GM21723 (cell line): Measurements from ENCODE around the gene CCDC3.
"Not testable (repeated sequence)": the region's sequence is repeated elsewhere in the genome, so short reads cannot be mapped to it uniquely, and the experiment has no call there.

Experiments
- ATAC-seq: cut with Tn5 transposase; IDR thresholded peaks from one replicate; pipeline ENCODE4 v1.9.1; 2021; ENCODE audit warnings: mild to moderate bottlenecking, moderate library complexity; ENCODE audit not compliant: unreplicated experiment

Gene CCDC3

DNA sequence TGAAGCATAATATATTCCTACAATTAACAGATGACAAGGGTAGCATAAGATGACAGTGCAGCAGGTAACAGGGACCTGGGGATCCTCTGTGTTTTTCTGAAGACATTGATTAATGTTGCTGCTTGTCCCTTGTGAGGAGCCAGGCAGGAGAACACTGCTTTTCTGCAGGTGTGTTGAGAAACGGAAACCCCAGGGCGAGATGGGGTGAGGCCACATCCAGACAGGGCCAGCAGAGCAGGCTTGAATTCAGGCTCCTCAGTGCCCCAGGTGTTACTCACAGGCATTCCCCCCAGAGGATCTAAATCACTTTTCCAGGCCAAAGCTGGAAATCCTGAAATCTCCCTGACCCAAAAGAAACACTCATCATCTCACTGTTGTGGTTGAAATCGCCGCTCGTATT is 105.3 kb downstream of the CCDC3 start:
- ATAC-seq, result no peak

DNA sequence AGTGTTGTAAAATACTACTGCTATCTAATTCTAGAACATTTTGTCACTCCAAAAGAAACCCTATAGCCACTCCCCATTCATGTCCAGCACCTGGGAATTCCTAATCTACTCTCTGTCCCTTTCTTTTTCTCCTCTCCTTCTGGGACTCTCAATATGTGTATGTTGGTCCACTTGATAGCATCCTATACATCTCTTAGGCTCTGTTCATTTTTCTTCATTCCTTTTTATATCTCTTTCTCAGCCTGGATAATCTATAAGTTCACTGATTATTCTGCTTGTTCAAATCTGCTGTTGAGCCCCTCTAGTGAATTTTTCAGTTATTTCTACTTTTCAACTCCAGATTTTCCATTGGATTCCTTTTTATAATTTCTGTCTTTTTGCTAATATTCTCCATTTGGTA is 108.6 kb downstream of the CCDC3 start:
- ATAC-seq, result no peak

DNA sequence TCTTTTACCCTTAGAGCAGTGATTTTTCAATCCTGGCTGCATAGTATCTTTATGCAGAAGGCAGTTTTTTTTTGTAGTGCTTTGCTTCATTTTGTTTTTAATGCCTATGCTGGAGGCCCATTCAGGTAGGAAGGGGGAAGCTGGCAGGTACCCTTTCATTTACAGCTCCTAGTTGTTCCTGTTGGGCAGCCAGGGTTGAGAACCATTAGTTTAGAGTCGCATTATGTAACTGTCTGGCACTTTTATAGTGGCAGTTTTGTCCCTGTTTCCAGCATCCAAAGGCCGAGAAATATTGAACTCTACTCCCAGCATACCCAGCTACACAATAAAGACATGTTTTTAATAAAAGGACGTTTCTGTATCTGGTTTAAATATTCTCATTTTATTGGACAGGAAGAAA is 110.6 kb downstream of the CCDC3 start:
- no peak for ATAC-seq

DNA sequence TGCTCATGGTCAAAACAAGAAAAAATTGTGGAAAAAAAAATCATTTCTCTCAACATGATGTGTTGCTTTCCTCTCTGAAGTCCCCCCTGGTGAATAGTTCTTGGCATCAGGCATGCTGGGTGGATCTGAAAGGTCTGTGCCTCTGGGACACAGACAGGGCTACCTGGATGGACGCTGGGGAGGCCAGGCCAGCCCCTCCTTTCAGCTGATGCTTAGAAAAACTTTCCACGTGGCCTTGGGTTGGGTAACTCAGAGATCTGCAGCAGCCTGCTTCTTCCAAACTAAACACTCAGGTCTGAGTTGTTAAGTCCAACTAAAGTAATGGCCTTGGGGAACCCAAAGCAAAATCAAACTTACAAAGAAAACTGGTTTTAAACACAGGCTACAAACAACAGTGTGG is 113.0 kb downstream of the CCDC3 start:
- no peak for ATAC-seq

DNA sequence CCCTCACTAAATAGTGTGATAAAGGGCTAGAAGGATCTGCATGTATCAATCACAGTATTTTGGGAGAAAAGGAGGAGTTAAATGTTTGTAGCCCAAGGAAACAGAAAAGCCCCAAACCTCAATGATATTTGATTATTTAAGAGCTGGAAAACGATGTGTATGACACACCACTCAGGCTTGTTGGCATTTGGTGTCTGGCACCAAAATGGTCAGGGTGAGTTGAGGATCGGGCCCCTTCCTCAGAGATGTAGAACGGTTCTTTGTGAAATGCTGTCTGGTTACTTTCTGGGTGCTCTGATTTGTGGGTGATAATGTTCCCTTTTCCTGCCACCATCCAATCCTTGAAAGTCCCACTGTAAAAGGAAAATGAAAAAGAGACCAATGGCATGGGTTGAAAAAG is 113.7 kb downstream of the CCDC3 start:
- ATAC-seq, result no peak

DNA sequence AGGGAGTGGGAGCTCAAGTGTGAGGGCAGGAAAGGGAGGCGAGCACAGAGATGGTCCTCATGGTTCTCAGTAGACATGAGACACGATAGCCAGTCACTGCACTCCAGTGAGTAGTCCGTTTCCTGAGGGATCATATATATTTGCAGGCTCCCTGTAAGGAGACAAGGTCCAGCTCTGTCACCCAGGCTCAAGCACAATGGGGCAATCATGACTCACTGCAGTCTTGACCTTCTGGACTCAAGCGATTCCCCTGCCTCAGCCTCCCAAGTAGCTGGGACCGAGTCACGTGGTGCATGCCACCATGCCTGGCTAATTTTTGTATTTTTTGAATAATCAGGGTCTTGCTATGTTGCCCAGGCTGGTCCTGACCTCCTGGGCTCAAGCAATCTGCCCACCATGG is 116.7 kb downstream of the CCDC3 start:
- no peak for ATAC-seq

DNA sequence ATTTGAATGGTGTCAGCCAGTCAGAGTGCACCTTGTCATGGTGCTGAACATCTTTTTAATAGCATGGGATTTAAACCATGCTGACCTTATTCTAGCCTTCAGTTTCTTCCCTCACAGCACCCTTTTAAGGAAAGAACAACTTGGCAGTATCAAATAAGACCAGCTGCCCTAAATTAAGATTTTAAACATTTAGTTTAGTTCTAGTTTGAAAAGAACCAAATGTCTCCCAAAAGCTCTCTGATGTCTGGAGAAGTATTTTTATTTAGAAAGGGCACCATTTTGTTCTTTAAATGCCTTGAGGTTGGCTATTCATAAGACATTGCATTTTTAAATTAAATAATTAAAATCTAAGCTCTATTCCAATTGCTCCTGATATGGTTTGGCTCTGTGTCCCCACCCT is 121.1 kb downstream of the CCDC3 start:
- no peak for ATAC-seq

DNA sequence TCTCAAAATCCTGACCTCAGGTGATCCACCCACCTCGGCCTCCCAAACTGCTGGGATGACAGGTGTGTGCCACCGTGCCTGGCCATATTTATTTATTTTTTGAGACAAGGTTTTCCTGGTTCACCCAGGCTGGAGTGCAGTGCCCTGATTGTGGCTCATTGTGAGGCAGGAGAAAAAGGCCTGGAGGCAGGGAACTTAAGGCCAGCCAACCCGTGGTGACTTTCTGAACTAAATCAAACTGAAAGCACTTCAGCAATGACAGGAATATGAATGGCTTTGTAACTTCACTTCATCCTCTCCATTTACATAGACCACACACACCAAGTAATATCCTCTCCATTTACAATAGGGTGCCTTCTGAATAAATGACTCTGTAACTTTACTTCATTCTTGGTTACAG is 124.4 kb downstream of the CCDC3 start:
- no peak for ATAC-seq

DNA sequence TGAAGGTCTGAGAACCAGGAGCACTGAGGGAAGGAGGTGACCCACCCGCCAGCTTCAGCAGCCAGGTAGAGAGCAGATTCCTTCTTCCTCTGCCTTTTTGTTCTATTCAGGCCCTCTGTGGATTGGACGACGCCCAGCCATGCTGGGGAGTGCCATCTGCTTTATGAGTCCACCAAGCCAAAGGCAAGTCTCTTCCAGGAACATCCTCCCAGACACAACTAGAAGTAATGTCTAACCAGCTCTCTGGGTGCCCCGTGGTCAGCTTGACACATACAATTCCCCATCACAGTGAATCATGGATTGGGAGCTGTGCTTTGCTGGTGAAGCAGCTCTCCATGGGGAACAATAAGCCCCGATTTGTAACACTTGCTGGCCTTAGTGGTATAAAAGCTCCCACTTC is 125.2 kb downstream of the CCDC3 start:
- no peak for ATAC-seq

DNA sequence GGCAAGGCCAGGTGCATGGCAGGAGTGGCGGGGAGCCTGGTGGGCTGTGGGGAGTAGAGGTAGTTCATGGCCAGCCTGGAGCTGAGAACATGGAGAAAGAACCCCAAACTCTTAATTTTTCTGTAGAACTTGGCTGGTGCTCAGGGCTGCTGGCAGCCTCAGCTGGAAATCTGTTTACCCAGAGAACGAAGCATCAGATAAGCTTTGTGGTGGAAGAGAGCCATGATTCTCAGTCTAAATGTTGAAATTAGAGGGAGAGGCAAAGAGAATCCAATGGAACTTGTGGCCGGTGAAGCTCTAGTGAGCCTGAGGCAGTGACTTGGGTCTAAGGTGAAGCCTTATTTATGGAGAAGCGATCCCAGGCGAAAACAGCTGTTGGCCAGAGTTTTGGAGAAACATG is 126.4 kb downstream of the CCDC3 start:
- ATAC-seq, result no peak

DNA sequence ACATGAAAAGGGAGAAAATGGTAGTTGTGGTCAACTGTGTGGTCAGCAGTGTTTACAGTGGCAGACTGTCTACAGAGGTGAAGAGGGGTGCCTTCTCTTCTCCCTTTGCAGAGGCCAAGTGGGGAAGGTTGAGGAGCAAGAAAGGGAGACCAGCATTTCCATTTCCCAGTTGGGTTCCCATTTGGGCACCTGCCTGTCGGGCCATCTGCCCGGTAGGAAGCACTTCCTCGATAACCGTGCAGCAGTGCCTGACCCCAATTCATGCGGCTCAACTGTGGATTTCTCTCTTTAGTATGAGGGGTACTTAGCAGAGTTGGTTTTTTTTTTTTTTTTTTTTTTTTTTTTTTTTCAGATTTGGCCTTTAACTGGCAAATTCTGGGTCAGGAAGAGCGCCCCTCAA is 127.0 kb downstream of the CCDC3 start:
- ATAC-seq, result no peak

DNA sequence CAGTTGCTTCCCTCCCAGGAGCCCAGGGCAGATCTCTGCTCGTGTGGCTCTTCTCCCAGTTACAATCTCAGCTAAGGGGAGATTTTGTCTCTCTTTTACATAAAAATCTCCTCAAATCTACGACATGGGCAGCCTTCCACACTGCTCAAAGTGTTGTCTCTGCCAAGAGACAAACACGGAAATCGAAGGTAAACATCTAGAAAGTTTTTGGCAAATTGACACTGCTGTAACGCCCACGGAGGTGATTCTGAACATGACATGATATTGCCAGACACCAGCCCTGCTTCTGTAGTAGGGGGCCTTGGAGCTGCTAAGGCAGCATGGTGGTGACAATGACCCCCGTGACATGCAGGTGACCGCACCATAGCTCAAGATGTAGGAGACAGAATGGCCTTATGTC is 128.3 kb downstream of the CCDC3 start:
- no peak for ATAC-seq

DNA sequence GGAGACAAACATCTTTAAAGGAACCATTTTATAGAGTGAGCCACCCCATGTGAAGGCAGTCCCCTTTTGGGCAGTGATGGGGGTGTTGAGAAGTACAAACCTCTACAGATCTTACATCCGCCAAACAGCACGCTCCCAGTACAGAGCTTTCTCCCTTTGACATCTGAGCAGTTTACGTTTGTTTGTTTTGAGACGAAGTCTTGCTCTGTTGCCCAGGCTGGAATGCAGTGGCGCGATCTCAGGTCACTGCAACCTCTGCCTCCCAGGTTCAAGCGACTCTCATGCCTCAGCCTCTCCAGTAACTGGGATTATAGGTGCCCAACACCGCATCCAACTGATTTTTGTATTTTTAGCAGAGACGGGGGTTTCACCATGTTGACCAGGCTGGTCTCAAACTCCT is 128.9 kb downstream of the CCDC3 start:
- ATAC-seq, result no peak

DNA sequence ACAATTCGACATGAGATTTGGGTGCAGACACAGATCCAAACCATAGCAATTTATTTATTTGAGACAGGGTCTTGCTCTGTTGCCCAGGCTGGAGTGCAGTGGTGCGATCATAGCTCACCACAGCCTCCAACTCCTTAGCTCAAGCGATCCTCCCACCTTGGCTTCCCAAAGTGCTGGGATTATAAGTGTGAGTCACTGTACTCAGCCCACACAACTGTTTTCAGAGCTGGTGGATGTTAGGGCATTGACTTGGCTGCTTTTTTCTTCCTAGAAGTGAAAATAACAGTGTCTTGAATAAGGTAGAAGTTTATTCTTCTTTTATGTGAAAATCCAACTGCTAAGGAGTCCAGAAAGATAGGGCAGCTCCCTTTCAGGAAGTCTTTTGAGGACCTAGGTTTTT is 132.1 kb downstream of the CCDC3 start:
- ATAC-seq, result no peak

DNA sequence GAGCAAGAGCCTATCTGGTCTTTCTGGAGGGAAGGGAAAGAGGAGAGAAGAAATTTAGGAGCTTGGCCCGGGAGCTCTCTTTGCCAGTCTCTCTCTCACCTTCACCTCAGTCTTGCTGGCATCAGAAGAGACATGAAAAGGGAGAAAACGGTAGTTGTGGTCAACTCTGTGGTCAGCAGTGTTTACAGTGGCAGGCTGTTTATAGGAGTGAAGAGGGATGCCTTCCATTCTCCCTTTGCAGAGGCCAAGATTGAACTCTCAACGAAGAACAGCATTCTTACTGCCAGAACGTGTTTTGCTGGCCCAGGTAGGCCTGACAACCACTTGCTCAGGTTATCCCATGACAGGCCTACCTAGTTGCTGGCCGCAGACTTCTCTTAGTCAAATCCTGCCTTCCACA is 133.3 kb downstream of the CCDC3 start:
- ATAC-seq, result no peak

DNA sequence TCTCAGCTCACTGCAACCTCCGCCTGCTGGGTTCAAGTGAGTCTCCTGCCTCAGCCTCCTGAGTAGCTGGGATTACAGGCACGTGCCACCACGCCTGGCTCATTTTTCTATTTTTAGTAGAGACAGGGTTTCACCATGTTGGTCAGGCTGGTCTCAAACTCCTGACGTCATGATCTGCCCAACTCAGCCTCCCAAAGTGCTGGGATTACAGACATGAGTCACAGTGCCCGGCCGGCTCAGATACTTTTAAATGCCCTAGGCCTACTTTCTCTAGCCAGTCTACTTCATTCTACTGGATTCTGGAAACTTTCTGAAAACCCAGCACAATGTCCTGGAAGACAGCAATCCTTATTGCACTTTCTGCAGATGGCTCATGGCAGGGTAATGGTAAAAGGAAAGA is 136.0 kb downstream of the CCDC3 start:
- ATAC-seq, result not testable (repeated sequence)

DNA sequence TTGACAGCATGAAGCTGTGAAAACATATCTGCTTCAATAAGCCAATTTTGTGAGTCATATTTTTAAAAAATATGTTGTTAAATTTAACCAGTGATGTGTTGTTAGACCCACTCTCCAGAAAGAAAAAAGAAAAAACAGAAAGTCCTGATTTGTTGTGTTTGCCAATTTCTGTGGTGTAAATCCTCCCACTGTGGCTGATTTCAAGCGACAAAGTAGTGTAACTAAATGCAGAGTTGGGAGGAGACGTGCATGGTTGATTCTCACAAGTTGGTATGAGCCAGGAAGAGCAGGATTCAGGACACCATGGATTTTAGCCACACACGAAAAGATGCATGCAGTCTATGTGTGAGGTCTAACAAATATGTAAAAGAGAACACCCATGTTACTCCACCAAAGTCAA is 139.1 kb downstream of the CCDC3 start:
- ATAC-seq, result no peak

DNA sequence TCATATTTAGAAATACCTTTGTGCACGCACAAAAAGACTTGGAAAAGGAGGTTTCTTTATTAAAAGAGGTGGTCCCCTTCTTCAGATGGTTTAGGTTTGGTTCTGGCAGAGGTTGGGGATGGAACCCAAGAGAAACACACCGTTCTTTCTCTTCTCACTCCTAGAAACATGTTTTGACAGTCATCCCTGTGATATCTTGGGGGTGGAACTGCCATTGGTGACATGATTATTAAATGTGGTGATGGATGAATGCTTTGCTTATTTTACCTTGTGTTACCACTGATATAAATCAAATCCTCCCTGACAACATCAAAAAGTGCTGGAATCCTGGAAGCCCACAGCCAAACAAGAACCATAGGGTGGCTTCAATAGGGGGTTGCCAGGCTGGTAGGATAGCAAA is 146.5 kb downstream of the CCDC3 start:
- no peak for ATAC-seq

DNA sequence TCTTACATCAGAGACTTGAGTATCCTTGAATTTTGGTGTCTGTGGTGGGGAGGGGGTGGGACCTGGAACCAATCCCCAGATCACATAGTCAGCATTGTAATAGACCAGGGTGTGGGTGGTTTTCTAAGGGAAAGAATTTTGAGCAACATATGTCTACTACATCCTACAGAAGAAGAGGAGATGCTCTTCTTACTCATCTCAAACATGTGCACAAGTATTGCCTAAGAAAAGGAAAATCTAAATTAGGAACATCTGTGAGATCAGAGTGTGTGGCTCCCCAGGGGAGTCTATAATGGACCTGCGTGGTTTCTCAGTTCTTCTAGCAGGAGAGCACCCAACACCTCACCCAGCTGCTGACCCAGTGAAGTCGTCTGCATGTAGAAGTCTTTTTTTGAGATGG is 148.8 kb downstream of the CCDC3 start:
- no peak for ATAC-seq

DNA sequence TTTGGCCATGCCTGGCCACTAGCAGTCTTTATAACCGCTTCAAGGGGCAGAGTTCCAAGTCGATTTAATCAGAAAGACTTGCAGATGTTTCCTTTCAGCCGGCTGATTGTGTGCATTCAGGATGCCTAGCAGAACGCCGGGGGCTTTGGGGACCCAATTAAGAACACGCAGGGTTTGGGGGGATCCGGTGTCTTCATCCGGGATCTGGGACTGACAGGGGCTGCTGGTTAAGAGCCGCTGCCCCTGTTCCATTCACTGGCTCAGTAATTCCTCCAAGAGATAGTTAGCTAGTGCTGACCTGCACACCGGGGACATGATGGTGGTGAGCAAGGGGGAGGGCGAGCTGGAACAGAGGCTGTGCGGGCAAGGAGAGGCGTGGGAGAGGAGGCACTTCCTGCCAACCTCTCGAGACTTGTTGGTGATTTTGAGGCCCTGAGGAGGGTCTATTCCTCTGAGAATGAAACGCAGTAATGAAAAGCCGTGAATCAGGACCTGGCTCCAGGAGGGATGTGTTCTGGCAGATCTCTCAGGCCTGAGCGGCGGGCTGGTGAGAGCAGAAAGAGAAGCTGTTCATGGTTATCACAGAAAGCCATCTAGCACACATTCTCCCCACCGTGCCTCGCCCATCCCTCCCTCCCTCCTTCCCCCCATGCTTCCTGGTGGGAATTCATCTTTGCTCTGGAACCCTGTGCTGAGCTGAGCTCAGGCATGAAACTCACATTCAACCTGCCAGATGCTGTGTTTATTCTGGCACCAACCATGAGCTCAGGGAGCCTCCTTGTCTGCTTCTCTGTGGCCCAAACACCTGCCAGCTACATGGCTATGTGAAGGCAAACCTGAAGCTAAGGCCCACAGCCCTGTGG is 152.0 kb downstream of the CCDC3 start:
- no peak for ATAC-seq

DNA sequence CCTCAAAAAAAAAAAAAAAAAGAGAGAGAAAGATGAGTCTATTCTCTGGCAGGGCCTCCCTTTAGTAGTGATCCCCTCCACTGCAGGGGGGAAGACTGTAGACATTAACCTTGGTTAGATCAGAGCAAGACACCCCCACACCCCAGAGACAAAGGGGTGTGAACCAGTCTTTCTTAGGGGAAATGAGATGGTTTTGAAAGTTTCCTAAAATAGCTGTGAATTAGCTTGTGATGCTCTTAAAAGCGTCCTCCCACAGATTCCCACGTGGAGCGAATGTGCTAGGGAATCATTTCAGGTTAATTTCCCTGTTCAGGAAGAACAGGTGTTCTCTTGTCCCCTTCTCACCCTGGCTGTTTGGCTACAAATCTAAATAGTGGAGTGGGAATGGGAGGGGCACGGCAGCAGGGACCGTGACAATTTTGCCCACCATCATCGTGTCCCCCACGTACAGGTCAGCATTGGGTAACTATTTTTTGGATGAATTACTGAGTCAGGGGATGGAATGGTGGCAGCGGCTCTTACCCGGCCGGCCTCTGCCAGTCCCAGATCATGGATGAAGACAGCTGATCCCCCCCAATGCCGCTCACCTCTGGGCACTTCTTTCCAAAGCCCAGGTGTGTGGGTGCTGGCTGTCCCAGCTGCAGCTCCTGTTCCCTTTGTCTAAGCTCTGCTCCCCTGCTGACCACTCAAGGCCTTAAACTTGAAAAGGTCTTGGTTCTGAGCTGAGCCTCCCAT is 152.9 kb downstream of the CCDC3 start:
- no peak for ATAC-seq

DNA sequence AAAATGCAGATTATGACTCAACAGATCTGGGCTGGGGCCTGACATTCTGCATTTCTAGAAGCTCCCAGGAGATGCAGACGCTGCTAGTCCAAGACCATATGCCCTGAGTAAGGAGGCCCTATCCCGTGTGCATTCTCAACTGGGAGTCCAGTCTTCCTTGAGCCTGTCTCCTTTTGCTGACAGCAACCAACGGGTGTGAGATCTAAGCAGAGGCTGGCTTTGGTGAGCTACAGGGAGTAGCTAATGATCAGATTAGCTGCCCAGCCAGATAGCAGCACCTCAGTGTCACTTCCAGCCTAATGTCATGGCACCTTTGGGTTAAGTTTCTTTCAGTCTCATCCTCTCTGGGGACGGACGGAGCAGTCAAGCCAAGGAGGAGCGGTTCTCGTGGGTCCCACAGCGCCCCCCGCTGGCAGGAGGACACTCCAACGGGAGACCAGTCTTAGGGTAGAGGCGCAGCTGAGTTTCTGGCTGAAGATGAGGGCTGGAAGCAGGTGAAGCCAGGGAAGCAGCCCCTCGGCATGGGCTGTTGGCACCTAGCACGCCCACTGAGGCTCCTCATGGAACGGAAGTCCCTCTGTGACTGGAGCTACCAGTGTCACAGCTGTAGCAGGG is 154.0 kb downstream of the CCDC3 start:
- no peak for ATAC-seq
